Hematopoietic multipotent progenitor cell treated with erythropoietin and hydrocortisone succinate and interleukin-3 and kit ligand, for 15 days (in vitro differentiated cells): ENCODE results near the gene ZYG11B.
"Not testable (repeated sequence)": the region's sequence is repeated elsewhere in the genome, so short reads cannot be mapped to it uniquely, and the experiment has no call there.

Experiments used
- DNase-seq: peaks from one replicate; pipeline ENCODE4 v3.0.0-alpha.2; 2015; ENCODE audit warnings: low spot score

ZYG11B gene

DNA sequence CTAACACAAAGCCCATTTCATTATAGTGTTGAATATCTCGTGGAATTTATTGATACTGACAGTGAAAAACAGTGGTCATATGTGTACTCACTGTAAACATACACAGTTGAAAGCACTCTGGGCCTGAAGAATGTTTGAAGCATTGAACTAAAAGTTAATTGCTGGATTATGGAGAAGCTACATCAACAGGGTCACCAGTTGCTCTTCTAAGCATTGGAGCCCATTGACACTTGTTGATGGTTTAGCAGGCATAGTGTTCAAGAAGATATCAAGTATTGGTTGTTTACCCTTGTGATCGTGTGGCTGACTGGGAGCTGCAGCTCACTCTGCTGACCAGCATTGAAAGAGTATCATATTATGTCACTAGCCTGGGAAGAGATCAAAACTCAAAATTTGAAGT, 126.6 kb downstream of the ZYG11B start:
- no peak for DNase-seq

GRCh38 chr1:52855584-52855983, 129.3 kb downstream of the ZYG11B start:
- DNase-seq, result no peak

GRCh38 chr1:52856026-52856425, 129.8 kb downstream of the ZYG11B start:
- DNase-seq, result no peak

DNA sequence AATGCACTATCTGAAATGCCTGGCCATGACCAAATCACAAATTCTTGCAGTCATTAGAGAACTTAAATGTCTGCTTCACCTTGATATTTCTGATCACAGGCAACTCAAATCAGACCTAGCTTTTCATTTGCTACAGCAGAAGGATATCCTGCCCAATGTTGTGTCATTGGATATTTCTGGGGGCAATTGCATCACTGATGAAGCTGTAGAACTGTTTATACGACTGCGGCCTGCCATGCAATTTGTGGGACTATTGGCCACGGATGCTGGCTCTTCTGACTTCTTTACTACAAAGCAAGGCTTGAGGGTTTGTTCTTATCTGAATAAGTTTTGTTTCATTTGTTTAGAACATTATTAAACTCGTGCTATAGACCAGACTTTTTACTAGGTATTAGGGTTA, 131.2 kb downstream of the ZYG11B start:
- no peak for DNase-seq

GRCh38 chr1:52862666-52863458, 136.6 kb downstream of the ZYG11B start:
- DNase-seq, result no peak

DNA sequence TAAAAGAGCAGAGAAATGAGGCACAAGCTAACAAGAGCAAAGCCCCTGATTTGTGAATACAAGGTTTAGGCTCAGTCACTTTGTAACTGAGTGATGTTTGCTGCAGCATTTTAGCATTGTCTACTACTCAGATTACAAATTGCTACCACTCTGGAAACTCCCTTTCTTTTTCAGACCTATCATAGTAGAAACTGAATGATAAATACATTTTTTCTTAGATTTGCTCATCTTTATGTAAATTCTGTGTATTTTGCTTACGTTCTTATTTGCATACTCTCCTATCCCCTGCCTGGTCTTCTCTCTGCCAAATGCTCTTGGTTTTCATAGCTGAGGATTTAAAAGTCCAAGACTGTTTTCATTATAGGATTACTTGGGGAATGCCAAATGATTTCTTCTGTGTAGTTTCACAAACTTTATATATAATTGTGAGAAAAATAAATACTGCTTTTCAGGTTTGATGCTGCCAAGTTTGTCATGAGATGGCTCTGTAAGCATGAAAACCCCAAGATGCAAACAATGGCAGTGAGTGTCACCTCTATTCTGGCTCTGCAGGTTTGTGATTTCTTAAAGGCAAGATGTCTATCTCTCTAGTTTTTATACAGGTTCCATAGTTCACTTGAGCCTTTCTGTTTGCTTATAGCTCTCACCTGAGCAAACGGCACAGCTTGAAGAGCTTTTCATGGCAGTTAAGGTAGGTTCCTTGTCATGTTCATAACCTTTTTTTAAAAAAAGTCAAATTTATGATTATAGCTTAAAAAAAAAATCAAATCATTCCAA, 141.0 kb downstream of the ZYG11B start:
- DNase-seq, result no peak

DNA sequence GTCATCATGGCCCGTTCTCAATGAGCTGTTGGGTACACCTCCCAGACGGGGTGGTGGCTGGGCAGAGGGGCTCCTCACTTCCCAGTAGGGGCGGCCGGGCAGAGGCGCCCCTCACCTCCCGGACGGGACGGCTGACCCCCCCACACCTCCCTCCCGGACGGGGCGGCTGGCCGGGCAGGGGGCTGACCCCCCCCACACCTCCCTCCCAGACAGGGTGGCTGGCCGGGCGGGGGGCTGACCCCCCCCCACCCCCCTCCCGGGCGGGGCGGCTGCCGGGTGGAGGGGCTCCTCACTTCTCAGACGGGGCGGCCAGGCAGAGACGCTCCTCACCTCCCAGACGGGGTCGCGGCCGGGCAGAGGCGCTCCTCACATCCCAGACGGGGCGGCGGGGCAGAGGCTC, 143.5 kb downstream of the ZYG11B start:
- DNase-seq, result not testable (repeated sequence)

DNA sequence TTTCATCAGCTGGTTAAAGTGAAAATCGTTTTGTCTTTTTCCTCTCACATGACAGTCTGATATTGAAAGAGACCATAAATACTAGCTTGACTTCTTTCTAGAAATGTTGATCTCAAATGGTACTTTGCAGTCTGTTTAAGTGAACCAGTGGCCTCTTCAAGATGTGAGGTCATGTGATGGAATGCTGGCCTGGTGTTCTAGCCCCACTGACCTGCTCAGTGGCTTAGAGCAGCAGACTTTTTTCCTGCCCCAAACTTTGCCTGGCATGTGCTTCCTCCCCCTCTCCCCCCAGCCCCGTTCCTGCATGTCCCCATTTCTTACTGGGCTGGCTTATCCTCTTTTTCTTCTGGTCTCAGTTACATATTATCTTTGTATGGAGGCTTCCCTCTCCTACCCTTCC, 150.6 kb downstream of the ZYG11B start:
- no peak for DNase-seq
